GM23338 (cell line): ENCODE measurements around the gene C1orf87.

ENCODE experiments used
- CTCF ChIP-seq, 2 experiments: fragments of 200-600 bp in 1 of 2; sonication (generic) in 1 of 2; conservative IDR thresholded peaks; 2 replicates each; pipeline versions ENCODE4 v1.5.1 to v1.6.1; 2016 to 2017; ENCODE audit warnings: antibody characterized with exemption in 2 of 2, low read depth in 2 of 2, mild to moderate bottlenecking in 2 of 2, moderate library complexity in 1 of 2
- NANOG ChIP-seq: IDR thresholded peaks from 2 replicates; pipeline ENCODE4 v1.6.1; 2016; ENCODE audit warnings: antibody characterized with exemption, borderline replicate concordance

- TF ChIP-seq CTCF (conservative IDR thresholded peaks at IDR 0.05; ENCODE audit: low read depth in 2 of 2), result peak in 1 of 2 experiments; percentile 20; a peak in 2 of 4 replicates
- no peak for TF ChIP-seq NANOG
Observed at GRCh38 chr1:60114745-60115318, 41.3 kb upstream of the C1orf87 start.
